HCT116 (cell line): ENCODE measurements around the gene CRX. TPM values are rescaled to one million over a fixed set of nuclear protein-coding genes. Genes with fewer than 3 reads are reported as not detected.

ENCODE experiments used
- ATAC-seq: fragments of 200-7000 bp; cut with Tn5 transposase; 2 replicates; pipeline ENCODE4 v1.9.1; 2020; ENCODE audit warnings: mild to moderate bottlenecking, moderate library complexity
- BruUV-seq: library from RNA; stranded (reverse); fragments of 400-500 nt; replicated peaks from 2 replicates; lab custom pipeline; 2021; lab: Mats Ljungman, UMichigan
- CTCF ChIA-PET: fragments of 300-600 bp; sonication (Branson Sonifier 250); formaldehyde crosslinking; loops from one replicate; lab custom pipeline; 2021; ENCODE audit warnings: antibody characterized with exemption; lab: Charles Lee
- POLR2A ChIA-PET: fragments of 300-600, 350-600 bp; sonication (Branson Sonifier 250); formaldehyde crosslinking; loops from one replicate; lab custom pipeline; 2021; ENCODE audit warnings: antibody characterized with exemption; lab: Charles Lee
- RAD21 ChIA-PET, 2 experiments: fragments of 300-600 bp; sonication (Branson Sonifier 250); formaldehyde crosslinking; loops; one replicate each; lab custom pipeline; 2023; ENCODE audit warnings: low total read pairs in 2 of 2; ENCODE audit not compliant: uncharacterized antibody in 2 of 2, unreplicated experiment in 2 of 2, low non-redundant PET in 1 of 2; lab: Charles Lee
- DNase-seq: peaks from one replicate; pipeline ENCODE4 v3.0.0-alpha.2; 2010; ENCODE audit warnings: low read depth, low spot score
- H2AFZ ChIP-seq: fragments of 200-600 bp; shearing (Covaris generic), sonication (generic); 2 replicates; pipeline ENCODE4 v1.6.1; 2017; ENCODE audit warnings: low read depth, mixed run types, mixed read lengths, antibody characterized with exemption, low read length; ENCODE audit not compliant: poor library complexity, severe bottlenecking
- H3K27ac ChIP-seq: 2 replicates; pipeline ENCODE4 v1.5.1; 2012; ENCODE audit warnings: low read depth, low read length
- H3K27me3 ChIP-seq: fragments of 200-600 bp; sonication (generic); 2 replicates; pipeline ENCODE4 v1.6.1; 2016; ENCODE audit warnings: mixed run types, low read length, mixed read lengths; ENCODE audit not compliant: insufficient read depth
- H3K36me3 ChIP-seq, 2 experiments: fragments of 200-500 bp in 1 of 2; fragments of 200-600 bp in 1 of 2; sonication (Bioruptor generic) in 1 of 2; sonication (generic) in 1 of 2; 2 replicates each; pipeline versions ENCODE4 v1.5.1 to v1.6.1; 2014 to 2016; ENCODE audit warnings: low read length in 2 of 2, inconsistent platforms in 1 of 2, mixed read lengths in 1 of 2, mixed run types in 1 of 2; ENCODE audit not compliant: insufficient read depth in 2 of 2, control insufficient read depth in 1 of 2
- H3K4me1 ChIP-seq, 2 experiments: fragments of 200-600 bp in 1 of 2; sonication (generic) in 1 of 2; 2 replicates each; pipeline versions ENCODE4 v1.5.1 to v1.6.1; 2012 to 2017; ENCODE audit warnings: low read length in 2 of 2, inconsistent platforms in 1 of 2, mild to moderate bottlenecking in 1 of 2, mixed read lengths in 1 of 2, mixed run types in 1 of 2, moderate library complexity in 1 of 2; ENCODE audit not compliant: insufficient read depth in 2 of 2, control insufficient read depth in 1 of 2
- H3K4me2 ChIP-seq: fragments of 200-600 bp; sonication (generic); 2 replicates; pipeline ENCODE4 v1.6.1; 2017; ENCODE audit warnings: mixed run types, low read length, mixed read lengths
- H3K4me3 ChIP-seq, 2 experiments: fragments of 200-600 bp in 1 of 2; sonication (generic) in 1 of 2; replicated peaks in 1 of 2; 2 replicates each; pipeline ENCODE4 v1.5.1; 2011 to 2016; ENCODE audit warnings: low read length in 2 of 2, control low read depth in 1 of 2, low read depth in 1 of 2, mild to moderate bottlenecking in 1 of 2, mixed read lengths in 1 of 2, mixed run types in 1 of 2
- H3K79me2 ChIP-seq: fragments of 200-600 bp; sonication (generic); 2 replicates; pipeline ENCODE4 v1.6.1; 2017; ENCODE audit warnings: mild to moderate bottlenecking, mixed run types, low read length, moderate library complexity, mixed read lengths; ENCODE audit not compliant: insufficient read depth
- H3K9ac ChIP-seq: fragments of 200-600 bp; sonication (generic); 2 replicates; pipeline ENCODE4 v1.6.1; 2016; ENCODE audit warnings: low read length, mixed read lengths
- H3K9me2 ChIP-seq: fragments of 200-600 bp; sonication (generic), shearing (Covaris generic); 2 replicates; pipeline ENCODE4 v1.6.1; 2017; ENCODE audit warnings: mixed run types, mild to moderate bottlenecking, moderate library complexity; ENCODE audit not compliant: insufficient read depth
- H3K9me3 ChIP-seq, 2 experiments: fragments of 200-500 bp in 1 of 2; fragments of 200-600 bp in 1 of 2; sonication (Bioruptor generic) in 1 of 2; sonication (generic) in 1 of 2; 2 replicates each; pipeline ENCODE4 v1.6.1; 2014 to 2017; ENCODE audit warnings: low read length in 2 of 2, mixed read lengths in 2 of 2, inconsistent platforms in 1 of 2, low read depth in 1 of 2, mild to moderate bottlenecking in 1 of 2, mixed run types in 1 of 2, moderate library complexity in 1 of 2; ENCODE audit not compliant: control insufficient read depth in 1 of 2, insufficient read depth in 1 of 2
- H4K20me1 ChIP-seq: fragments of 200-600 bp; sonication (generic), shearing (Covaris generic); 2 replicates; pipeline ENCODE4 v1.6.1; 2017; ENCODE audit warnings: mixed run types, mild to moderate bottlenecking, moderate library complexity; ENCODE audit not compliant: insufficient read depth
- CTCF ChIP-seq, 3 experiments: fragments of 200-600 bp in 1 of 3; sonication (generic) in 1 of 3; IDR thresholded peaks in 2 of 3; conservative IDR thresholded peaks in 1 of 3; 2 replicates each; pipeline ENCODE4 v1.5.1; 2012 to 2017; ENCODE audit warnings: low read depth in 2 of 3, low read length in 2 of 3, antibody characterized with exemption in 1 of 3, borderline replicate concordance in 1 of 3, control low read depth in 1 of 3, mild to moderate bottlenecking in 1 of 3, mixed read lengths in 1 of 3, mixed run types in 1 of 3, moderate library complexity in 1 of 3; ENCODE audit not compliant: insufficient read depth in 1 of 3
- POLR2A ChIP-seq: IDR thresholded peaks from 2 replicates; pipeline ENCODE4 v1.7.0; 2011; ENCODE audit warnings: borderline replicate concordance; ENCODE audit not compliant: insufficient read depth, insufficient read length; ENCODE audit errors: extremely low read depth
- RAD21 ChIP-seq: IDR thresholded peaks from 2 replicates; pipeline ENCODE4 v1.6.1; 2012; ENCODE audit warnings: low read depth, mild to moderate bottlenecking
- REST ChIP-seq: IDR thresholded peaks from 2 replicates; pipeline ENCODE4 v1.6.1; 2012; ENCODE audit warnings: low read depth
- SP1 ChIP-seq: IDR thresholded peaks from 2 replicates; pipeline ENCODE4 v1.6.1; 2012; ENCODE audit warnings: low read depth
- YY1 ChIP-seq: IDR thresholded peaks from 2 replicates; pipeline ENCODE4 v1.6.1; 2011; ENCODE audit warnings: low read length, low read depth, moderate library complexity, mild to moderate bottlenecking; ENCODE audit not compliant: insufficient replicate concordance; ENCODE audit errors: extremely low read depth
- intact Hi-C: fragments of 100-400 bp; cut with micrococcal nuclease; formaldehyde crosslinking; loops from 2 replicates; pipeline ENCODE4 v1.10.0; 2022
- total RNA-seq: library from RNA; stranded (reverse); gene quantifications from one replicate; pipeline ENCODE4 v1.2.1, GENCODE V29; 2021; ENCODE audit not compliant: unreplicated experiment

The CRX gene
- total RNA-seq, 1 experiment from 2014 or later: not detected

GRCh38 chr19:47863514-47863936, 41.8 kb downstream of the CRX start:
- Histone ChIP-seq H3K27me3 (no peaks in the 10 kb centered on the region), H3K4me3 (no peak overlapping the region), H3K27ac (no peak overlapping the region), H3K36me3 (no peaks in the 10 kb centered on the region), H3K79me2 (no peaks in the 10 kb centered on the region), H3K9me2 (no peaks in the 10 kb centered on the region), H3K4me1 (peaks cover 8 to 20% of the 10 kb centered on the region in 2 experiments), H3K4me2 (peak overlapping the region; percentile 40), H2AFZ (peak overlapping the region; percentile 72), H4K20me1 (no peaks in the 10 kb centered on the region), H3K9me3 (no peaks in the 10 kb centered on the region), H3K9ac (no peak overlapping the region)
- peak; percentile 96 for TF ChIP-seq RAD21
- TF ChIP-seq YY1: peak; percentile 46
- peak; percentile 93 to 99 (median 98) for TF ChIP-seq CTCF (IDR thresholded peaks at IDR 0.05 in 2 of 3, conservative IDR thresholded peaks at IDR 0.05 in 1 of 3; ENCODE audit: borderline replicate concordance in 1 of 3, insufficient read depth in 1 of 3, low read depth in 2 of 3, low read length in 2 of 3)
- TF ChIP-seq SP1: no peak
- TF ChIP-seq REST: no peak
- no peak for TF ChIP-seq POLR2A
- ChIA-PET RAD21 (no interaction called here), POLR2A (no interaction called here), CTCF (interaction anchor here (0.6 to 3.2 kb wide), 5 partner anchors 11 to 98 kb away, joined by 3 to 17 read pairs (median 7); no protein-coding TSS in a partner anchor)
- intact Hi-C loops: loop anchor here (2.0 to 5.0 kb wide), 2 partner anchors 51 to 73 kb away; no protein-coding TSS in a partner anchor
- no TSS peak for BruUV-seq
- ATAC-seq (peak; percentile 98), DNase-seq (peak; percentile 72)
